Liver (tissue), 9 donors: ENCODE data around the gene RNLS. TPM values are rescaled to one million over a fixed set of nuclear protein-coding genes. Genes with fewer than 3 reads are reported as not detected.

Source experiments
- DNase-seq: peaks from one replicate; pipeline ENCODE4 v3.0.0-alpha.2; 2017; ENCODE audit warnings: low spot score
- H3K27ac ChIP-seq, 2 donors: one replicate each; pipeline ENCODE4 v1.7.0; 2013; ENCODE audit warnings: inconsistent platforms in 2 of 2, low read length in 2 of 2, control low read depth in 1 of 2, low read depth in 1 of 2, mild to moderate bottlenecking in 1 of 2
- H3K27me3 ChIP-seq, 4 donors: one replicate each; pipeline versions ENCODE4 v1.6.1 to v1.7.0; 2013; ENCODE audit warnings: low read length in 3 of 4, inconsistent platforms in 1 of 4, mild to moderate bottlenecking in 1 of 4, moderate library complexity in 1 of 4; ENCODE audit not compliant: control insufficient read depth in 4 of 4, insufficient read depth in 4 of 4
- H3K36me3 ChIP-seq, 4 donors: one replicate each; pipeline versions ENCODE4 v1.6.1 to v1.7.0; 2013; ENCODE audit warnings: low read length in 3 of 4, mild to moderate bottlenecking in 3 of 4, low read depth in 1 of 4, moderate library complexity in 1 of 4; ENCODE audit not compliant: control insufficient read depth in 4 of 4, insufficient read depth in 3 of 4
- H3K4me1 ChIP-seq, 4 donors: one replicate each; pipeline versions ENCODE4 v1.6.1 to v1.7.0; 2013; ENCODE audit warnings: low read length in 3 of 4, mild to moderate bottlenecking in 3 of 4, moderate library complexity in 1 of 4; ENCODE audit not compliant: control insufficient read depth in 4 of 4, insufficient read depth in 4 of 4
- H3K4me3 ChIP-seq, 3 donors: one replicate each; pipeline versions ENCODE4 v1.6.1 to v1.7.0; 2013; ENCODE audit warnings: low read length in 3 of 3, control low read depth in 1 of 3, low read depth in 1 of 3, mild to moderate bottlenecking in 1 of 3
- H3K9ac ChIP-seq, 2 donors: one replicate each; pipeline ENCODE4 v1.7.0; 2013; ENCODE audit warnings: low read length in 2 of 2, mild to moderate bottlenecking in 2 of 2, moderate library complexity in 2 of 2, control low read depth in 1 of 2, low read depth in 1 of 2
- H3K9me3 ChIP-seq, 4 donors: one replicate each; pipeline versions ENCODE4 v1.6.1 to v1.7.0; 2013; ENCODE audit warnings: low read length in 3 of 4; ENCODE audit not compliant: control insufficient read depth in 4 of 4
- EGR1 ChIP-seq, 2 donors: IDR thresholded peaks; 2 replicates each; pipeline ENCODE4 v1.6.1; 2016 to 2018; ENCODE audit warnings: antibody characterized with exemption in 2 of 2, low read depth in 2 of 2
- FOXA1 ChIP-seq: IDR thresholded peaks from 2 replicates; pipeline ENCODE4 v1.6.1; 2016; ENCODE audit warnings: antibody characterized with exemption
- FOXA2 ChIP-seq: IDR thresholded peaks from 2 replicates; pipeline ENCODE4 v1.6.1; 2016; ENCODE audit warnings: antibody characterized with exemption
- GABPA ChIP-seq, 2 donors: IDR thresholded peaks in 1 of 2; conservative IDR thresholded peaks in 1 of 2; 2 replicates each; pipeline ENCODE4 v1.6.1; 2016; ENCODE audit warnings: antibody characterized with exemption in 2 of 2, mild to moderate bottlenecking in 1 of 2, moderate library complexity in 1 of 2
- HNF4A ChIP-seq, 2 donors: conservative IDR thresholded peaks; 2 replicates each; pipeline ENCODE4 v1.6.1; 2016; ENCODE audit warnings: antibody characterized with exemption in 2 of 2, mild to moderate bottlenecking in 2 of 2
- HNF4G ChIP-seq: IDR thresholded peaks from 2 replicates; pipeline ENCODE4 v1.6.1; 2016; ENCODE audit warnings: antibody characterized with exemption
- JUND ChIP-seq, 2 donors: IDR thresholded peaks; 2 replicates each; pipeline ENCODE4 v1.6.1; 2016; ENCODE audit warnings: antibody characterized with exemption in 2 of 2
- NR2F2 ChIP-seq: IDR thresholded peaks from 2 replicates; pipeline ENCODE4 v1.6.1; 2016; ENCODE audit warnings: antibody characterized with exemption
- RAD21 ChIP-seq, 2 donors: IDR thresholded peaks; 2 replicates each; pipeline ENCODE4 v1.6.1; 2016; ENCODE audit warnings: antibody characterized with exemption in 2 of 2, mild to moderate bottlenecking in 2 of 2
- RXRA ChIP-seq, 2 donors: IDR thresholded peaks; 2 replicates each; pipeline ENCODE4 v1.6.1; 2017 to 2018; ENCODE audit warnings: antibody characterized with exemption in 2 of 2, mild to moderate bottlenecking in 1 of 2
- SP1 ChIP-seq: IDR thresholded peaks from 2 replicates; pipeline ENCODE4 v1.6.1; 2018; ENCODE audit warnings: antibody characterized with exemption, mild to moderate bottlenecking
- TAF1 ChIP-seq: conservative IDR thresholded peaks from 2 replicates; pipeline ENCODE4 v1.6.1; 2016; ENCODE audit warnings: antibody characterized with exemption, mild to moderate bottlenecking
- YY1 ChIP-seq: IDR thresholded peaks from 2 replicates; pipeline ENCODE4 v1.6.1; 2016; ENCODE audit warnings: antibody characterized with exemption, mild to moderate bottlenecking
- WGBS: extraction: QIAGEN DNeasy Blood & Tissue Kit; methylation state at CpG from one replicate; pipeline ENCODE4 v1.1.7; 2013; 5-methylcytosine and 5-hydroxymethylcytosine counted together
- polyA plus RNA-seq, 2 donors: library from polyadenylated mRNA; stranded (reverse) in 1 of 2; unstranded in 1 of 2; fragments of 200-250 nt in 1 of 2; fragments of >200 nt in 1 of 2; fragmentation: Nextera tagmentation in 1 of 2; extraction: Ambion mirVana in 1 of 2; gene quantifications; one replicate each; pipeline versions ENCODE4 v1.2.1 to v1.2.3, GENCODE V29; 2013 to 2015
- total RNA-seq, 2 donors: library from RNA; depleted of rRNA; stranded (reverse); fragments of >200 nt; gene quantifications; one replicate each; pipeline ENCODE4 v1.2.3, GENCODE V29; 2014
- TF ChIP-seq, protein P1 (sequence below): IDR thresholded peaks from 2 replicates; pipeline ENCODE4 v1.6.1; 2016; ENCODE audit warnings: antibody characterized with exemption
- TF ChIP-seq, protein P2 (sequence below): IDR thresholded peaks from 2 replicates; pipeline ENCODE4 v1.6.1; 2016; ENCODE audit warnings: antibody characterized with exemption
- TF ChIP-seq, protein P3 (sequence below): fragments of 150-350 bp; IDR thresholded peaks from 2 replicates; pipeline ENCODE4 v1.5.1; 2017; ENCODE audit warnings: improper control_type of control experiment, low read depth, low read length; ENCODE audit not compliant: missing input control
- TF ChIP-seq, protein P4 (sequence below): IDR thresholded peaks from 2 replicates; pipeline ENCODE4 v1.6.1; 2016; ENCODE audit warnings: antibody characterized with exemption
- TF ChIP-seq, protein P5 (sequence below): IDR thresholded peaks from 2 replicates; pipeline ENCODE4 v1.6.1; 2016; ENCODE audit warnings: antibody characterized with exemption, mild to moderate bottlenecking
- donor health status: healthy.
- donor health status: healthy.
- donor health status: healthy.
- donor health status: healthy.
- donor health status: healthy.

The RNLS gene
- total and polyA plus RNA-seq, 4 donors, result 4.1 to 12.4 (median 7.5) TPM

DNA sequence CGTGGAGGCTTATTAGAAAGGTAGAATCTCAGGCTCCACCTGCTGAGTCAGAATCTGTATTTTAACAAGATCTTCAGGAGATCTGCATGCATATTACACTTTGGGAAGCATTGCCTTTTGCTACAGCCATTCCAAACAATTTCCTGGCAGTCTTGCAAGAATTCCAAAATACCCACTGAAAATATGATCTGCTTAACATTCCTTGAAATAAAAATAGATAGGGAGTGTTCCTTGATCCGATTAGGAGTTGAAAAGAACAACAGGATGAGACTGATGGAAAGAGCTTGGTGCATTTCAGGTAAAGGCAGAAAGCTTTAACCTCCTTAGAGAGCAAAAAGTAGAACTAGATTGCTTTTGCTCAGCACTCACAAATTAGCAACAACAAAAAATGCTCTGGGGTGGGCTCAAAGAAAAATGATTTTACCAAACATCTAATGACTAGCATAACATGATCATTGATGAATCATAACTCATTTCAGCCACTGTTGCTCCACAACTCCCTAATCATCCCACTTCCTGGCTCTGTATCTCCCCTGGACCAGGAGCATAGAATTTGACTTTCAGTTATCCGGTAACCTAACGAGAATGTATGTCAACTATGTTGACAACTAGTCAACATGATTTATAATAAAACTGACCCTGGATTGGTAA, 115.2 kb downstream of the RNLS start (continued):
- TF ChIP-seq HNF4A (conservative IDR thresholded peaks at IDR 0.05) (no peak), TAF1 (no peak), NR2F2 (no peak)
- TF ChIP-seq, protein P1, sequence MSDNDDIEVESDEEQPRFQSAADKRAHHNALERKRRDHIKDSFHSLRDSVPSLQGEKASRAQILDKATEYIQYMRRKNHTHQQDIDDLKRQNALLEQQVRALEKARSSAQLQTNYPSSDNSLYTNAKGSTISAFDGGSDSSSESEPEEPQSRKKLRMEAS, result no peak

DNA sequence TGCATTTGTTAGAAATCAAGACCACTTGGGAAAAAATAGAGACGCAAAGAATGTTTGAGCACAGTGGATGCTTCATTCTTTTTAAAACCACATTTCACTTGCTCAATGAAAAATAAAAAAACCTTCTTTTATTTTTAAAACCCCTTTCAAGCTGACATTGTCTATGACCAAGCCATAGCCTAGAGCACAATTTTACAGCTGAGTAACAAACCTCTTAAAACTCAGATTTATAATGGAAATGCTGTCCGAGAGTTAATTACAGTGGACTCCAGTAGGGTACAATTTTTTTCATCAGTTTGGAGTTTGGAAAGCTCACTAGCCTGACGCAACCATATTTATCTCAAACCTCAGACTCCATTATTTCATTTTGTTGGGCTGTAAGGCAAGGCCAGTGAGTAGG, 116.3 kb downstream of the RNLS start:
- 97% methylated on average over 3 of the region's 3 CpGs for whole genome bisulfite sequencing
- Histone ChIP-seq H3K9me3 (no peaks in the 10 kb centered on the region), H3K9ac (no peak overlapping the region), H3K4me1 (no peaks in the 10 kb centered on the region), H3K36me3 (no peaks in the 10 kb centered on the region), H3K27me3 (no peaks in the 10 kb centered on the region), H3K27ac (no peak overlapping the region), H3K4me3 (no peak overlapping the region)
- no peak for DNase-seq
- TF ChIP-seq RXRA (IDR thresholded peaks at IDR 0.05) (no peak), RAD21 (IDR thresholded peaks at IDR 0.05) (no peak), NR2F2 (no peak), FOXA2 (no peak), HNF4G (no peak), HNF4A (conservative IDR thresholded peaks at IDR 0.05) (no peak), TAF1 (no peak), EGR1 (IDR thresholded peaks at IDR 0.05; ENCODE audit: low read depth in 2 of 2) (no peak), SP1 (no peak), JUND (IDR thresholded peaks at IDR 0.05) (no peak), FOXA1 (no peak), YY1 (no peak), GABPA (IDR thresholded peaks at IDR 0.05 in 1 of 2, conservative IDR thresholded peaks at IDR 0.05 in 1 of 2) (no peak)
- TF ChIP-seq, protein P1, result no peak
- TF ChIP-seq, protein P2, sequence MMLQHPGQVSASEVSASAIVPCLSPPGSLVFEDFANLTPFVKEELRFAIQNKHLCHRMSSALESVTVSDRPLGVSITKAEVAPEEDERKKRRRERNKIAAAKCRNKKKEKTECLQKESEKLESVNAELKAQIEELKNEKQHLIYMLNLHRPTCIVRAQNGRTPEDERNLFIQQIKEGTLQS, result no peak
- TF ChIP-seq, protein P3, sequence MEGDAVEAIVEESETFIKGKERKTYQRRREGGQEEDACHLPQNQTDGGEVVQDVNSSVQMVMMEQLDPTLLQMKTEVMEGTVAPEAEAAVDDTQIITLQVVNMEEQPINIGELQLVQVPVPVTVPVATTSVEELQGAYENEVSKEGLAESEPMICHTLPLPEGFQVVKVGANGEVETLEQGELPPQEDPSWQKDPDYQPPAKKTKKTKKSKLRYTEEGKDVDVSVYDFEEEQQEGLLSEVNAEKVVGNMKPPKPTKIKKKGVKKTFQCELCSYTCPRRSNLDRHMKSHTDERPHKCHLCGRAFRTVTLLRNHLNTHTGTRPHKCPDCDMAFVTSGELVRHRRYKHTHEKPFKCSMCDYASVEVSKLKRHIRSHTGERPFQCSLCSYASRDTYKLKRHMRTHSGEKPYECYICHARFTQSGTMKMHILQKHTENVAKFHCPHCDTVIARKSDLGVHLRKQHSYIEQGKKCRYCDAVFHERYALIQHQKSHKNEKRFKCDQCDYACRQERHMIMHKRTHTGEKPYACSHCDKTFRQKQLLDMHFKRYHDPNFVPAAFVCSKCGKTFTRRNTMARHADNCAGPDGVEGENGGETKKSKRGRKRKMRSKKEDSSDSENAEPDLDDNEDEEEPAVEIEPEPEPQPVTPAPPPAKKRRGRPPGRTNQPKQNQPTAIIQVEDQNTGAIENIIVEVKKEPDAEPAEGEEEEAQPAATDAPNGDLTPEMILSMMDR, result no peak
- TF ChIP-seq, protein P4, sequence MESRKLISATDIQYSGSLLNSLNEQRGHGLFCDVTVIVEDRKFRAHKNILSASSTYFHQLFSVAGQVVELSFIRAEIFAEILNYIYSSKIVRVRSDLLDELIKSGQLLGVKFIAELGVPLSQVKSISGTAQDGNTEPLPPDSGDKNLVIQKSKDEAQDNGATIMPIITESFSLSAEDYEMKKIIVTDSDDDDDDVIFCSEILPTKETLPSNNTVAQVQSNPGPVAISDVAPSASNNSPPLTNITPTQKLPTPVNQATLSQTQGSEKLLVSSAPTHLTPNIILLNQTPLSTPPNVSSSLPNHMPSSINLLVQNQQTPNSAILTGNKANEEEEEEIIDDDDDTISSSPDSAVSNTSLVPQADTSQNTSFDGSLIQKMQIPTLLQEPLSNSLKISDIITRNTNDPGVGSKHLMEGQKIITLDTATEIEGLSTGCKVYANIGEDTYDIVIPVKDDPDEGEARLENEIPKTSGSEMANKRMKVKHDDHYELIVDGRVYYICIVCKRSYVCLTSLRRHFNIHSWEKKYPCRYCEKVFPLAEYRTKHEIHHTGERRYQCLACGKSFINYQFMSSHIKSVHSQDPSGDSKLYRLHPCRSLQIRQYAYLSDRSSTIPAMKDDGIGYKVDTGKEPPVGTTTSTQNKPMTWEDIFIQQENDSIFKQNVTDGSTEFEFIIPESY, result no peak

DNA sequence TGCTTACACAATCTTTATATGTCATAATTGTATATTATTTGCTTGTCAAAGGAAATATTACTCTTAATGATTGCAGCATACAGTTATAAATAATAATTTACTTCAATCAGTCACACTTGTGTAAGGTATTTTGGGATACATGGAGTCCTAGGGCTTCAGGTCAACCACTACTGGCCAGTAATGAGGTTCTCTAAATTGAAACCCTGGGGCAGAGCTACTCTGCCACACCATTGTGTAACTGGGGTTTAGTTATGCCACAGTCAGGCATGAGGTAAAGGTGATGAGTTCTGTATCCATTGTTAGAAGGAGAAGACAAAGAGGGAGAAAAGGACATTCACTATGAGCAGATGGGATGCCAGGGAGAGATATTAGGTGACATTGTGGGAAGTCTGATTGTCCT, 117.4 kb downstream of the RNLS start:
- no peak for DNase-seq
- TF ChIP-seq, protein P4, result no peak
- TF ChIP-seq FOXA1 (no peak), FOXA2 (no peak), GABPA (IDR thresholded peaks at IDR 0.05 in 1 of 2, conservative IDR thresholded peaks at IDR 0.05 in 1 of 2) (no peak), SP1 (no peak), NR2F2 (no peak), EGR1 (IDR thresholded peaks at IDR 0.05; ENCODE audit: low read depth in 2 of 2) (no peak)
- TF ChIP-seq, protein P5, sequence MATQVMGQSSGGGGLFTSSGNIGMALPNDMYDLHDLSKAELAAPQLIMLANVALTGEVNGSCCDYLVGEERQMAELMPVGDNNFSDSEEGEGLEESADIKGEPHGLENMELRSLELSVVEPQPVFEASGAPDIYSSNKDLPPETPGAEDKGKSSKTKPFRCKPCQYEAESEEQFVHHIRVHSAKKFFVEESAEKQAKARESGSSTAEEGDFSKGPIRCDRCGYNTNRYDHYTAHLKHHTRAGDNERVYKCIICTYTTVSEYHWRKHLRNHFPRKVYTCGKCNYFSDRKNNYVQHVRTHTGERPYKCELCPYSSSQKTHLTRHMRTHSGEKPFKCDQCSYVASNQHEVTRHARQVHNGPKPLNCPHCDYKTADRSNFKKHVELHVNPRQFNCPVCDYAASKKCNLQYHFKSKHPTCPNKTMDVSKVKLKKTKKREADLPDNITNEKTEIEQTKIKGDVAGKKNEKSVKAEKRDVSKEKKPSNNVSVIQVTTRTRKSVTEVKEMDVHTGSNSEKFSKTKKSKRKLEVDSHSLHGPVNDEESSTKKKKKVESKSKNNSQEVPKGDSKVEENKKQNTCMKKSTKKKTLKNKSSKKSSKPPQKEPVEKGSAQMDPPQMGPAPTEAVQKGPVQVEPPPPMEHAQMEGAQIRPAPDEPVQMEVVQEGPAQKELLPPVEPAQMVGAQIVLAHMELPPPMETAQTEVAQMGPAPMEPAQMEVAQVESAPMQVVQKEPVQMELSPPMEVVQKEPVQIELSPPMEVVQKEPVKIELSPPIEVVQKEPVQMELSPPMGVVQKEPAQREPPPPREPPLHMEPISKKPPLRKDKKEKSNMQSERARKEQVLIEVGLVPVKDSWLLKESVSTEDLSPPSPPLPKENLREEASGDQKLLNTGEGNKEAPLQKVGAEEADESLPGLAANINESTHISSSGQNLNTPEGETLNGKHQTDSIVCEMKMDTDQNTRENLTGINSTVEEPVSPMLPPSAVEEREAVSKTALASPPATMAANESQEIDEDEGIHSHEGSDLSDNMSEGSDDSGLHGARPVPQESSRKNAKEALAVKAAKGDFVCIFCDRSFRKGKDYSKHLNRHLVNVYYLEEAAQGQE, result no peak

More for the DNA sequence above, 117.4 kb downstream of the RNLS start:
- H3K9ac ChIP-seq, result no peak overlapping the region
- H3K27me3 ChIP-seq, result no peaks in the 10 kb centered on the region
- H3K36me3 ChIP-seq, result no peaks in the 10 kb centered on the region
- no peaks in the 10 kb centered on the region for H3K9me3 ChIP-seq
- no peaks in the 10 kb centered on the region for H3K4me1 ChIP-seq
- no peak overlapping the region for H3K4me3 ChIP-seq
- H3K27ac ChIP-seq, result no peak overlapping the region
